Uterus (tissue), 4 donors: ENCODE measurements around the gene MEIS1. TPM values are rescaled to one million over a fixed set of nuclear protein-coding genes. Genes with fewer than 3 reads are reported as not detected.

Experiments used
- DNase-seq, 2 donors: peaks; one replicate each; pipeline ENCODE4 v3.0.0-alpha.2; 2019 to 2020
- H3K27ac ChIP-seq, 2 donors: fragments of 200-600 bp; sonication (generic); 1 replicate in 1 of 2; 2 replicates in 1 of 2; pipeline ENCODE4 v1.5.1; 2016 to 2018
- H3K27me3 ChIP-seq, 2 donors: fragments of 200-600 bp; sonication (generic); one replicate each; pipeline ENCODE4 v1.5.1; 2018 to 2019; ENCODE audit warnings: control low read depth in 1 of 2
- H3K36me3 ChIP-seq, 2 donors: fragments of 200-600 bp; sonication (generic); one replicate each; pipeline ENCODE4 v1.5.1; 2019; ENCODE audit warnings: control low read depth in 1 of 2
- H3K4me1 ChIP-seq, 2 donors: fragments of 200-600 bp; sonication (generic); one replicate each; pipeline ENCODE4 v1.5.1; 2018 to 2019; ENCODE audit warnings: control low read depth in 1 of 2
- H3K4me3 ChIP-seq, 2 donors: fragments of 200-600 bp; sonication (generic); 1 replicate in 1 of 2; 2 replicates in 1 of 2; pipeline ENCODE4 v1.5.1; 2018 to 2019; ENCODE audit warnings: mild to moderate bottlenecking in 1 of 2
- H3K9me3 ChIP-seq, 2 donors: fragments of 200-600 bp; sonication (generic); one replicate each; pipeline ENCODE4 v1.5.1; 2019; ENCODE audit warnings: control low read depth in 1 of 2
- CTCF ChIP-seq, 4 experiments: fragments of 200-600 bp in 2 of 4; fragments of 450-650 bp in 2 of 4; sonication (generic) in 2 of 4; IDR thresholded peaks; one replicate each; pipeline ENCODE4 v1.5.1; 2016 to 2019; ENCODE audit warnings: antibody characterized with exemption in 4 of 4, mild to moderate bottlenecking in 2 of 4, moderate library complexity in 1 of 4
- POLR2A ChIP-seq, 2 donors: fragments of 450-650 bp; IDR thresholded peaks; one replicate each; pipeline ENCODE4 v1.6.1; 2016; ENCODE audit warnings: antibody characterized with exemption in 2 of 2, mild to moderate bottlenecking in 1 of 2, moderate library complexity in 1 of 2
- intact Hi-C: fragments of 100-400 bp; cut with DNase I; formaldehyde crosslinking; loops from one replicate; pipeline ENCODE4 v1.15.1; 2023; ENCODE audit warnings: low total_unique reads
- total RNA-seq, 4 donors: library from RNA; depleted of rRNA in 3 of 4; stranded (reverse); fragments of >200 nt in 3 of 4; gene quantifications; one replicate each; pipeline versions ENCODE4 v1.1.0 to v1.2.4, GENCODE V29; 2014 to 2023
- donor health status: DM: yes; HTN: yes; CAD: no.

The MEIS1 gene
- total RNA-seq, 4 donors from 2014 or later = 110 to 418 (median 233) TPM

- DNase-seq = no peak
- intact Hi-C loops = no loop called here
- H3K9me3 ChIP-seq = no peaks in the 10 kb centered on the region
- H3K4me3 ChIP-seq = no peak overlapping the region
- H3K36me3 ChIP-seq = no peaks in the 10 kb centered on the region
- H3K4me1 ChIP-seq = peaks cover 0 to 17% of the 10 kb centered on the region in 2 donors
- H3K27ac ChIP-seq = peak overlapping the region; percentile 71 to 72
- H3K27me3 ChIP-seq = no peaks in the 10 kb centered on the region
- TF ChIP-seq POLR2A (IDR thresholded peaks at IDR 0.05) (no peak), CTCF (IDR thresholded peaks at IDR 0.05) (no peak)
Observed at GRCh38 chr2:66562304-66562685, 127.4 kb downstream of the MEIS1 start.

GRCh38 chr2:66563473-66563872 lies 128.5 kb downstream of the MEIS1 start:
- TF ChIP-seq CTCF (IDR thresholded peaks at IDR 0.05) (no peak), POLR2A (IDR thresholded peaks at IDR 0.05) (no peak)
- H3K4me1 ChIP-seq = peaks cover 5 to 17% of the 10 kb centered on the region in 2 donors
- intact Hi-C loops = no loop called here
- no peaks in the 10 kb centered on the region for H3K36me3 ChIP-seq
- peak overlapping the region in 1 of 2 donors; percentile 71 for H3K27ac ChIP-seq
- H3K4me3 ChIP-seq = no peak overlapping the region
- H3K9me3 ChIP-seq = no peaks in the 10 kb centered on the region
- no peak for DNase-seq
- H3K27me3 ChIP-seq = no peaks in the 10 kb centered on the region

GRCh38 chr2:66565291-66565690 lies 130.4 kb downstream of the MEIS1 start:
- Histone ChIP-seq H3K9me3 (no peaks in the 10 kb centered on the region), H3K27ac (peak overlapping the region; percentile 36 to 54), H3K27me3 (no peaks in the 10 kb centered on the region), H3K4me3 (no peak overlapping the region), H3K4me1 (peaks cover 5 to 33% of the 10 kb centered on the region in 2 donors), H3K36me3 (no peaks in the 10 kb centered on the region)
- intact Hi-C loops = no loop called here
- no peak for DNase-seq
- TF ChIP-seq CTCF (IDR thresholded peaks at IDR 0.05) = no peak
- no peak for TF ChIP-seq POLR2A (IDR thresholded peaks at IDR 0.05)

- peaks cover 5 to 27% of the 10 kb centered on the region in 2 donors for H3K4me1 ChIP-seq
- no peak overlapping the region for H3K4me3 ChIP-seq
- intact Hi-C loops = no loop called here
- DNase-seq = no peak
- H3K27ac ChIP-seq = peak overlapping the region; percentile 36 to 54
- H3K27me3 ChIP-seq = no peaks in the 10 kb centered on the region
- TF ChIP-seq CTCF (IDR thresholded peaks at IDR 0.05) (no peak), POLR2A (IDR thresholded peaks at IDR 0.05) (no peak)
- H3K9me3 ChIP-seq = no peaks in the 10 kb centered on the region
- H3K36me3 ChIP-seq = no peaks in the 10 kb centered on the region
Observed at GRCh38 chr2:66566726-66567399, 131.9 kb downstream of the MEIS1 start.

- DNase-seq = no peak
- Histone ChIP-seq H3K27ac (peak overlapping the region; percentile 36 to 54), H3K9me3 (no peaks in the 10 kb centered on the region), H3K36me3 (no peaks in the 10 kb centered on the region), H3K27me3 (no peaks in the 10 kb centered on the region), H3K4me3 (no peak overlapping the region), H3K4me1 (peaks cover 5 to 27% of the 10 kb centered on the region in 2 donors)
- no peak for TF ChIP-seq CTCF (IDR thresholded peaks at IDR 0.05)
- no peak for TF ChIP-seq POLR2A (IDR thresholded peaks at IDR 0.05)
- intact Hi-C loops = no loop called here
Observed at GRCh38 chr2:66567729-66568128, 132.8 kb downstream of the MEIS1 start.
